ENCODE results near the gene TXNRD2. TPM values are rescaled to one million over a fixed set of nuclear protein-coding genes. Genes with fewer than 3 reads are reported as not detected.
"Not testable (repeated sequence)": the region's sequence is repeated elsewhere in the genome, so short reads cannot be mapped to it uniquely, and the experiment has no call there.

TXNRD2 gene
- total RNA-seq, 1 donor from 2014 or later, result 8.0 TPM

DNA sequence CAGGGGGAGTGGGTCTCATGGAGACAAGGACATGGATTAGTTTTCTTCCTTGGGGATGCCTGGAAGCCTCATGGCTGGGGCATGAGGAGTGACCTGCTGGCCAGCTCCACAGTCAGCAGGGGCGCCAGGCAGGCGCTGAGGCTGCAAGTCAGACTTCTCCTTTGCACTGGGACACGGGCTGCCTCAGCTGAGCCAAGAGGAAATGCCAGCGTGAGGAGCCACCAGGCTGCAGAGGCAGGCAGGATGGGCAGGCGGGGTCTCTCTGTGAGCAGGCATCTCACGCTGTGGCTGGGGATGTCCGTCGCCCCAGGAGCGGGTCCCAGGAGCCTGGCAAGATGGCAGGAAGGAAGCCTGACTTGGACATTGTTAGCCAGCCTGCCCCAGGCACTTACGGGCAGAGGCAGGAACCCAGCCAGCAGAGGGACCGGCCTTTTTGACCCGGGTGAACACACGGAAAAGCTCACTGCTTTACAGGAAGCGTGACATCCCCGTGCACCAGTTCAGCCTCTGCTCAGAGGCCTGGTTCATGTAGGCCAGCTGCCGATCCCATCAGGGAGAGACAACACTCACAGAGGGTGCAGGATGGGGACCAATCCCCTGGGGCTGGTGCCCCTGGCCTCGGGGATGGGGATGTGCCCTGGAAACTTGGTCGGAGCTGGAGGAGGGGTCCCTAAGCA lies 97.1 kb downstream of the TXNRD2 start:
- no peak for DNase-seq

DNA sequence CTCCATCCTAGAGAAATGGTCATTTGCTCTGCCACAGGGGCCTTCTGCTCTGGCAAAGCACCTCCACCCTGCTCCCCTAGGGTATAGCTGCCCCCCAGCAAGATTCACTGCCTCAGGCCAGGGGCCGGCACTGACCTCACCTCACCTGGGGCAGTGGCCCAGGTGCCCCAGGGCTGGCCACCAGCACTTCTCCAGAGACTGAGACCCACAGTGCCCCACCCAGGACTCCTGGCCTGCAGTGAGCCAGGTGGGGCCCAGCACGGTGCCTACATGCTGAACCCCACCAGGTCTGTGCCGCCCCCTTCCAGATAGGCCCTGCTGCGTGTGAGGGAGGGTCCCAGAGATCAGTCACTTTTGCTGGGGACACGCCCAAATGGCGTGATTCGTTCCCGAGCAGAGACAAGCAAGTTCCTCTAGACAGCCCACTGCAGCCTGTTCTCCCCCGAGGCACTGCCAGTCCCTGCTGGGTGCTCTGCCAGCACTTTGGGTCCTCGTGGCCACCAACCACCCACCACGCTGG lies 97.7 kb downstream of the TXNRD2 start:
- no peak for DNase-seq

DNA sequence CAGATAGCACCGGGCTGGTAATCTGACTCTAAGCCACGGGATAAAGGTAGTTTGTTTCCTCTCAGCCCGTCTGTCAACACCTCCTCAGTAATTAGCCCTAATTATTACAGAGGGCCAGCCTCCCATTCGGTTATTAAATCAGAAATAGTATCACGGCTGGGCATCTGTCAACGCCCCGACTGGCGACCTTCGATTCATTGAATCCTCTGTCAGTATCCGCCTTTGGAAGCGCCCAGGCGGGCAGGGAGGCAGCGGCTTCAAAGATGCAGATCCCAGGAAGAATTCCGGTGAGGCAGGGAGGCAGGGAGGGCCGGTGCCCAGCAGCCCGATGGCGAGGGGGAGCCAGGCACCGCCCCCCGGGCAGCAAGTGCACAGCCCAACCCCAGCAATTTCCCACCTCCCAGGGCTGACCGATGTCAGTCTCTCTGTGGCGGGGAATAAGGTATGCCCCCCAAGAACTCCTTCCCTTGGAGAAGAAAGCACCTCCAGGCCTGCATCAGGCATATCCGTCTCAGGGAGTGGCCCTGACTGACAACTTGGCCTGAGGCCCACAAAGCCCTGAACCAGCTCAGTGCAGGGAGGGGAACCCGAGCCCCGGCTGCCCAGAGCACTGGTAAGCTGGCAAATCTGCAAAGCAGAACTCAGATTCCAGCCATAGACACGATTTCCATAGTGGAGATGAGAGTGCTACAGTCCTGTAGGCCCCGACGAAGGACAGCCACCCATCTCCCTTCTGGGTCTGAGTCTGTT lies 98.3 kb downstream of the TXNRD2 start:
- DNase-seq, result no peak

GRCh38 chr22:19842393-19843106 lies 99.1 kb downstream of the TXNRD2 start:
- DNase-seq, result no peak

- no peak for DNase-seq
Observed at GRCh38 chr22:19841641-19842392, 99.8 kb downstream of the TXNRD2 start.

DNA sequence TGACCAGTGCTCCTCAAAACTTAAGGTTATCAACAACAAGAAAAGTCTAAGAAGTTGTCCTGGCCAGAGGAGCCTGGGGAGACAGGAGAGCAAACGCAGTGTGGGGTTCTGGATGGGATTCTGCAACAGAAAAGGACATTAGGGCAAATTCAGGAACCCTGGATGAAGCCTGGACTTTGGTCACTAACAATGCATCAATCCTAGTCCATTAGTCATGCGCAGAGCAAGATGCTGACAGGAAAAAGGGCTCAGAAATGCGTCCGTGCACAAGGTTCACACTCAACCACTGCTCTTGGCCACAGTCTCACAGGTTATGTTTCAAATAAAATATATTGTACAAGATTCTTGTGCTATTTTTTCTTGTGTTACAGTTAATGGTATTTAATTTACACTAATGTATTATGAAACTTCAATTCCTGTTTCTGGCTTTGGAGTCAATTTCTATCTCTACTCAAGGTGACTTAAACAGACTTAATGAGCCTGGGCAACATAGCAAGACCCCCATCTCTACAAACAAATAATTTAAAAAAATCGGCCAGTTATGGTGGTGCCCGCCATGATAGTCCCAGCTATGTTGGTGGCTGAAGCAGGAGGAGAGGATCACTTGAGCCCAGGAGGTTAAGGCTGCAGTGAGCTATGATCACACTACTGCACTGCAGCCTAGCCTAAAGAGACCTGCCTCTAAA lies 100.5 kb downstream of the TXNRD2 start:
- DNase-seq, result no peak

DNA sequence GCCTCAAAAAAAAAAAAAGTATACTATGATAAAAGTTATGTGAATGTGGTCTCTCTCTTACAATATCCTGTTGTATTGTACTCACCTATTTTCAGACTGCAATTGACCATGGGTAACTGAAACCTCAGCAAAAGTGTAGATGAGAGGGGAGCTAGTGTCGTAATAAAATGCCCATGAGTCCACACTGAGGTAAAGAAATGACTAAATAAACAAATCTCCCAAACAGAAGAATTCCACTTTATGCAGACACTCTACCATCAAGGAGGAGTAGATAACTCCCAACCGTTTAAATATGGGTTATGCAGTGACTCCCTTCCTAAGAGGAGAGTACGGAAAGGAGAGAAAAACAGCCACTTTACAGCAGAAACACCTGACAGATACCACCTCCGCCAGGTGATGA lies 101.6 kb downstream of the TXNRD2 start:
- DNase-seq, result no peak

DNA sequence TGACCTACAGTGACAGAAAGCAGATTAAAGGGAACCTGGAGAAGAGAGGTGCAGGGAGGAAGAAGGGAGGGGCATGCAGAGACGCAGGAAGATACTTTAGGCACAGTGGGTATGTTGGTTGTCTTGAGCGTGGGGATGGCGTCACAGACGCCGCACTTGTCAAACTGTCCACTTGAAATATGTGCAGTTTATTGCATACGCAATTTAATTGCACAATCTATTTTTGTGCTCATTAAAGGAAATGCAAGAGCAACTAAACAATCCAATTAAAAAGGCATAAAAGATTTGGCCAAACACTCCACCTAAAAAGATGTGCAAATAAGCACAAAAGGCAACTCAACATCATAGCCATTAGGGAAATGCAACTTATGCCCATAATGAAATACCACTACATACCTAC lies 103.7 kb downstream of the TXNRD2 start:
- DNase-seq, result no peak

- DNase-seq, result no peak
Observed at GRCh38 chr22:19836512-19836911, 105.1 kb downstream of the TXNRD2 start.

GRCh38 chr22:19834599-19834998 lies 107.0 kb downstream of the TXNRD2 start:
- DNase-seq, result no peak

- DNase-seq, result not testable (repeated sequence)
Observed at GRCh38 chr22:19833327-19833726, 108.3 kb downstream of the TXNRD2 start.

DNA sequence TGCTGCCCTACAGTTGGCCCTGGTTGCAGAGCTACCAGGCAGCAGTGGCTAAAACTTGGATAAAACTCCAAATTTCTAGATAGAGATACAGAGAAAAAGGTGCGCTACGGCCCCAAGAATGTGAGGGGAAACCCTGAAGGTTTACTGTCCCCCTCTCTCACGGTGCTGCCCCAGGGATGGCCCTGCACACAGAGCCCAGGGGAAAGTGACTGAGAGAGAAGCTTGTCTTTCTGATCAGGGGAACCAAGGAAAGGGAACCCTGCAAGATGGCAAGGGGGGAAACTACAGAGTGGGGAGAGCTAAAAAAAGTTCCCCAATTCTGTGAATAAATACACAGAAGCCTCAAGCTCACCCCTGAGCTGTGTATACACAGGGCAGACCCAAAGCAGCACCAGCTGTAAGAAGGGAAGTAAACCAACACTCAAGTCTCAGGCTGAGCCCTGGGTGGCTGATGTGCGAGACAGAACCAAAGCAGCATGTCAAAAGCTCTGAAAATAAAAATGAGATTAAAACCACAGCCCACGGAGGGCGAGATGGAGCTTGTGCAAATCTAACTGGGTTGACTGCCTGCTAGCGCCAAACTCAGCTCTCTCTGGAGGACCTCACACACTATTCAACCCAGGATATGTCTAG lies 109.0 kb downstream of the TXNRD2 start:
- no peak for DNase-seq

DNA sequence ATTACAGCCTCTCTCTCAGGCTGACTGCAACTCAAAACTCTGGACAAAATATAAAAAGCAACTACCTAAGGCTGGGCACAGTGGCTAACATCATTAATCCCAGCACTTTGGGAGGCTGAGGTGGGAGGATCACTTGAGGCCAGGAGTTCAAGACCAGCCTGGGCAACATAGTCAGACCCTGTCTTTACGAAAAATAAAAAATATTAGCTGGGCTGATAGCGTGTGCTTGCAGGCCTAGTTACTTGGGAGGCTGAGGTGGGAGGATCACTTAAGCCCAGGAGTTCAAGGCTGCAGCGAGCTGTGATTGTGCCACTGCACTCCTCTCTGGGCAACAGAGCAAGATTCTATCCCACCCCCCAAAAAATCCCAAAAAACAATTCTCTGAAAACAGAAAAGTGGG lies 109.6 kb downstream of the TXNRD2 start:
- not testable (repeated sequence) for DNase-seq

DNA sequence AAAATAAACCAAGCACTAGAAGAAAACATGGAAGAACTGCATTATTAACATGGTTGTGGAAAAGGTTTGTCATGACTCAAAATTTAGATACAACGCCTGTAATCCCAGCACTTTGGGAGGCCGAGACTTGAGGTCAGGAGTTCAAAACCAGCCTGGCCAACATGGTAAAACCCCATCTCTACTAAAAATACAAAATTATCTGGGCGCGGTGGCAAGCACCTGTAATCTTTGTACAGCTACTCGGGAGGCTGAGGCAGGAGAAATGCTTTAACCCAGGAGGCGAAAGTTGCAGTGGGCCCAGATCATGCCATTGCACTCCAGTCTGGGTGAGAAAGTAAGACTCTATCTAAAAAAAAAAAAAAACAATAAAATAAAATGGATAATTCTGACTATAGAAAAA lies 110.6 kb downstream of the TXNRD2 start:
- no peak for DNase-seq

DNA sequence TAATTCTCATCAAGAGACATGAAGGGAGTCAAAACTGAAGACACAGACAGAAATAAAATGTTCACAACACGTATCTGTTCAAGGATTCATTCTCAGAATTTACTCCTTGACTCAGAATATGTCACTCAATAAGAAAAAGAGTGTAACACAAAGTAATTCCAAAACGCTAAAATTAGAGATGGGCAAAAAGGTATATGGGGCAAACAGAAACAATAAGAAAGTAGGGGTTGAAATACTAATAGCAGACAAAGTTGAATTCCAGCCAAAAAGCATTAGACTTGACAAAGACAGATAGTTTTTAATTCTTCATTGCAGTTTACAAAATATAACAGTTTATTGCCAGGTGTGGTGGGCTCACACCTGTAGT lies 113.6 kb downstream of the TXNRD2 start:
- DNase-seq, result no peak

GRCh38 chr22:19827341-19828034 lies 114.1 kb downstream of the TXNRD2 start:
- no peak for DNase-seq

GRCh38 chr22:19826619-19826950 lies 115.0 kb downstream of the TXNRD2 start:
- DNase-seq, result no peak

DNA sequence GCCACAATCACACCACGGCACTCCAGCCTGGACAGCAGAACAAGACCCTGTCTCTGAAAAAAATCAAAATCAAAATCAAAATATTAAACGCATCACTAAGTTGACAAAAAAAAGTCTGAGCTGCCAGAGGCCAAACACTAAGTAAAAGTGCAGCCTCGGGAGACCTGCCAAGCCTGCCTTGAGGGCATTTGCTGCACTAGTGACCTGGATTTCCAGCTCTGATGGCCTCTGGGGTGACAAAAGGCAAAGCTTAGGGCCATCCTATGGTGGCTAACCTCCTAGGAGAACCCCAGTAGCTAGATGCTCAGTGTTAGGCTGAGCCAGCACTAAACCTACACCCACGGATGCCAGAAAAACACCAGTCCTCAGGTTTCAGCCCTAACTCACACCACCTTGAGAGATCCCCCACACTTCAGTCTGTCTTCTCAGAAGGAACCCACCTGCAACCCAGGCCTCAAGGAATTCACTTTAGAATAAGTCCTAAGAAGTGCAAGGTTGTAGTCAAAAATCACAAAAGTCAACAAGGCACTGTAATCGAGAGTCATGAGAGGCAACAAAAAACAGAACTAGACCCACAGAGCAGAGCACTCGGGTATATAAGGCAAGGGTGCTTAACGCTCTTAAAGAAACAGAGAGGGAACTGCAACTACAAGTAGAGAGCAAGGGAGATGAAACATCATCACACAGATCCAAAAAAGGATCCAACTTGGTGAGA lies 115.6 kb downstream of the TXNRD2 start:
- no peak for DNase-seq
